Muscle layer of duodenum (tissue), 2 donors: Measurements from ENCODE around the gene GAL3ST2.
"Not testable (repeated sequence)": the region's sequence is repeated elsewhere in the genome, so short reads cannot be mapped to it uniquely, and the experiment has no call there.

Experiments
- H3K27ac ChIP-seq: one replicate; pipeline ENCODE4 v1.7.0; 2013; ENCODE audit warnings: mild to moderate bottlenecking, low read length
- H3K27me3 ChIP-seq: one replicate; pipeline ENCODE4 v1.7.0; 2013; ENCODE audit warnings: low read depth, mild to moderate bottlenecking, control low read depth, low read length
- H3K36me3 ChIP-seq, 2 donors: one replicate each; pipeline ENCODE4 v1.7.0; 2013; ENCODE audit warnings: low read length in 2 of 2, control low read depth in 1 of 2, mild to moderate bottlenecking in 1 of 2; ENCODE audit not compliant: insufficient read depth in 2 of 2, control insufficient read depth in 1 of 2
- H3K4me1 ChIP-seq, 2 donors: one replicate each; pipeline ENCODE4 v1.7.0; 2013; ENCODE audit warnings: low read length in 2 of 2, mild to moderate bottlenecking in 2 of 2, control low read depth in 1 of 2, moderate library complexity in 1 of 2; ENCODE audit not compliant: insufficient read depth in 2 of 2, control insufficient read depth in 1 of 2
- H3K4me3 ChIP-seq, 2 donors: one replicate each; pipeline ENCODE4 v1.7.0; 2013; ENCODE audit warnings: low read length in 2 of 2, low read depth in 1 of 2, mild to moderate bottlenecking in 1 of 2
- H3K9me3 ChIP-seq, 2 donors: one replicate each; pipeline ENCODE4 v1.7.0; 2013; ENCODE audit warnings: low read length in 2 of 2, control low read depth in 1 of 2, mild to moderate bottlenecking in 1 of 2; ENCODE audit not compliant: control insufficient read depth in 1 of 2
- donor health status: healthy.

GAL3ST2 gene

GRCh38 chr2:241750076-241750840 is 26.4 kb upstream of the GAL3ST2 start:
- Histone ChIP-seq H3K9me3 (no peaks in the 10 kb centered on the region), H3K4me1 (no peaks in the 10 kb centered on the region), H3K27me3 (no peaks in the 10 kb centered on the region), H3K36me3 (peaks cover 12 to 69% of the 10 kb centered on the region in 2 donors), H3K4me3 (no peak overlapping the region), H3K27ac (no peak overlapping the region)

- Histone ChIP-seq H3K27ac (no peak overlapping the region), H3K4me3 (no peak overlapping the region), H3K4me1 (no peaks in the 10 kb centered on the region), H3K9me3 (no peaks in the 10 kb centered on the region), H3K36me3 (peaks cover 9 to 69% of the 10 kb centered on the region in 2 donors), H3K27me3 (no peaks in the 10 kb centered on the region)
Observed at GRCh38 chr2:241751152-241751551, 25.5 kb upstream of the GAL3ST2 start.

DNA sequence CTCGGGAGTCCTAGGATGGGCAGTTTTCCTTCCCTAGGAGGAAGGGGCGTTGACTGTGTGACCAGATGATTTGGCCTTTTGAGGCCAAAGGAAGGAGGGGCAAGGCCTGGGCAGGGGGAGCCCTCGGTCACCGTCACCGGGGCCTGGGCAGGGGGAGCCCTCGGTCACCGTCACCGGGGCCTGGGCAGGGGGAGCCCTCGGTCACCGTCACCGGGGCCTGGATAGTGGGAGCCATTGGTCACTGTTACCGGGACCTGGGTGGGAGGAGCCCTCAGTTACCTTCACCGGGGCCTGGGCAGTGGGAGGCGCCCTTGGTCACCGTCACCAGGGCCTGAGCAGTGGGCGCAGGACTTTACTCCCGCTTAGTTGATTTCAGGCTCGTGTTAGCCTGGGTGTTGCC is 24.8 kb upstream of the GAL3ST2 start:
- H3K27me3 ChIP-seq = no peaks in the 10 kb centered on the region
- H3K36me3 ChIP-seq = peaks cover 9 to 73% of the 10 kb centered on the region in 2 donors
- H3K4me3 ChIP-seq = no peak overlapping the region
- no peaks in the 10 kb centered on the region for H3K4me1 ChIP-seq
- H3K9me3 ChIP-seq = no peaks in the 10 kb centered on the region
- H3K27ac ChIP-seq = no peak overlapping the region

- H3K36me3 ChIP-seq = peaks cover 6 to 73% of the 10 kb centered on the region in 2 donors
- no peaks in the 10 kb centered on the region for H3K4me1 ChIP-seq
- H3K27ac ChIP-seq = no peak overlapping the region
- H3K4me3 ChIP-seq = no peak overlapping the region
- H3K9me3 ChIP-seq = no peaks in the 10 kb centered on the region
- no peaks in the 10 kb centered on the region for H3K27me3 ChIP-seq
Observed at GRCh38 chr2:241752253-241752652, 24.4 kb upstream of the GAL3ST2 start.

- H3K36me3 ChIP-seq = peaks cover 6 to 71% of the 10 kb centered on the region in 2 donors
- H3K9me3 ChIP-seq = no peaks in the 10 kb centered on the region
- no peak overlapping the region for H3K4me3 ChIP-seq
- H3K27ac ChIP-seq = no peak overlapping the region
- no peaks in the 10 kb centered on the region for H3K27me3 ChIP-seq
- no peaks in the 10 kb centered on the region for H3K4me1 ChIP-seq
Observed at GRCh38 chr2:241752689-241753276, 23.8 kb upstream of the GAL3ST2 start.

- peaks cover 6 to 72% of the 10 kb centered on the region in 2 donors for H3K36me3 ChIP-seq
- no peak overlapping the region for H3K4me3 ChIP-seq
- no peak overlapping the region for H3K27ac ChIP-seq
Observed at GRCh38 chr2:241753493-241753892, 23.1 kb upstream of the GAL3ST2 start.

GRCh38 chr2:241754042-241754441 is 22.6 kb upstream of the GAL3ST2 start:
- Histone ChIP-seq H3K27ac (no peak overlapping the region), H3K27me3 (no peaks in the 10 kb centered on the region), H3K4me1 (no peaks in the 10 kb centered on the region), H3K9me3 (no peaks in the 10 kb centered on the region), H3K4me3 (no peak overlapping the region), H3K36me3 (peaks cover 6 to 68% of the 10 kb centered on the region in 2 donors)

More at GRCh38 chr2:241753493-241753892, 23.1 kb upstream of the GAL3ST2 start:
- no peaks in the 10 kb centered on the region for H3K4me1 ChIP-seq
- no peaks in the 10 kb centered on the region for H3K9me3 ChIP-seq
- H3K27me3 ChIP-seq = no peaks in the 10 kb centered on the region

DNA sequence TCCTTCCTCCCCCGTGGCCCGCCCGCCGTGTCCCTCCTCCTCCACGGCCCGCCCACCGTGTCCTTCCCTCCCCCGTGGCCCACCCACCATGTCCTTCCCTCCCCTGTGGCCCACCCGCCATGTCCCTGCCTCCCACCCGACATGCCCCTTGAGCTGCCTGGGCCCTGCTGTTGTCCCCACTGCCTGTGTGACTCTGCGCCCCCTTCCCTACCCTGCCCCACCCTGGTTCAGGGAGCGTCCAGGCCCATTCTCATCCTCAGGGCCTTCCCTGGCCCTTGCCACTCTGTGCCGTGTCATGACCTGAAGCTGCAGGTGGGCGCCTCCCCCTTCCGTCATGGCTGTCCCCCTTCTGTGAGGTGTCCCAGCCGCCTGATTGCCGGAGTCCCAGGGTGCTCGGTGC is 21.5 kb upstream of the GAL3ST2 start:
- H3K27ac ChIP-seq = no peak overlapping the region
- H3K4me3 ChIP-seq = no peak overlapping the region
- H3K36me3 ChIP-seq = peaks cover 0 to 70% of the 10 kb centered on the region in 2 donors
- H3K4me1 ChIP-seq = no peaks in the 10 kb centered on the region
- H3K27me3 ChIP-seq = no peaks in the 10 kb centered on the region
- H3K9me3 ChIP-seq = no peaks in the 10 kb centered on the region

- peaks cover 5 to 76% of the 10 kb centered on the region in 2 donors for H3K36me3 ChIP-seq
- H3K27ac ChIP-seq = no peak overlapping the region
- H3K9me3 ChIP-seq = no peaks in the 10 kb centered on the region
- H3K27me3 ChIP-seq = no peaks in the 10 kb centered on the region
- H3K4me3 ChIP-seq = no peak overlapping the region
- no peaks in the 10 kb centered on the region for H3K4me1 ChIP-seq
Observed at GRCh38 chr2:241755777-241756176, 20.8 kb upstream of the GAL3ST2 start.

DNA sequence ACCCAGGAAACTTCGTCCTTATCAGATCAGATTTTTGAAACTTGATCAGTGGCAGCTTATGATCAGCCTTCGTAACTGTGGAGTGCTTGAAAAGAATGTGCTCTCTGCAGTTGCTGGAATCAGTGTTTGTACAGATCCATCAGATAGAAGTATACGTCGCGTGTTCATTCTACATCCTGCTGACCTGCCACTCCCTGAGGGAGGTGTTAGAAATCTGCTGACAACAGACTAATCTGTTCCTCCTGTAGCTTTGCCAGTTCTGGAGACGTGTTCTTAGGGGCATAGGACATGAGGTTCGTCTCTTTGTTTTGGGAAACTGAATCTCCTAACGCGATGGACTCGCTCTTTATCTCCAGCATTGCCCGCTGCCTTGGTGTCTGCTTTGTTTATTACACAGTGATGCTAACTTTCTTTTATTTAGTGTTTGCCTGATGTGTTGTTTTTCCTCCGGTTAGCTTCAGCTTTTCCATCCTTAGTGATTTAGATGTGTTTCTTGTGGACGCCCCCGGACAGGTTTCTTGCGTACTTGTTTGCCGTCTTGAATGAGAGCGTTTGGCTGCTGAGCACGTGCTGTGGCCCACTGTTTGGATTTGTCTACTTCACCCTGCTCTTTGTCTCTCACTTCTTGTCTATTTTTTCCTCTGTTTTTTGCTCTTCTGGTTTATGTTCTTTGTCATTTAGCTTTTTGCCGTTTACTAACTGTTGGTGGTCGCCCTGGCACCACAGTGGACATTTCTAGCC is 17.4 kb upstream of the GAL3ST2 start:
- Histone ChIP-seq H3K9me3 (no peaks in the 10 kb centered on the region), H3K27me3 (no peaks in the 10 kb centered on the region), H3K4me3 (no peak overlapping the region), H3K4me1 (no peaks in the 10 kb centered on the region), H3K36me3 (peaks cover 6 to 62% of the 10 kb centered on the region in 2 donors), H3K27ac (no peak overlapping the region)

GRCh38 chr2:241759893-241760292 is 16.7 kb upstream of the GAL3ST2 start:
- peaks cover 6 to 56% of the 10 kb centered on the region in 2 donors for H3K36me3 ChIP-seq

More at GRCh38 chr2:241759893-241760292, 16.7 kb upstream of the GAL3ST2 start:
- not testable (repeated sequence) for H3K27me3 ChIP-seq, H3K4me1 ChIP-seq, H3K27ac ChIP-seq, H3K4me3 ChIP-seq, H3K9me3 ChIP-seq
